DMS79 treated with DMSO at 0.1 percent for 48 hours (cell line): Measurements from ENCODE around the gene HOXA6.
A peak's percentile ranks its signal among the peaks of the same experiment; 100 is the strongest.

Experiments
- DNase-seq: peaks from one replicate; lab custom pipeline; 2025; lab: John Stamatoyannopoulos, UW

The HOXA6 gene

DNA sequence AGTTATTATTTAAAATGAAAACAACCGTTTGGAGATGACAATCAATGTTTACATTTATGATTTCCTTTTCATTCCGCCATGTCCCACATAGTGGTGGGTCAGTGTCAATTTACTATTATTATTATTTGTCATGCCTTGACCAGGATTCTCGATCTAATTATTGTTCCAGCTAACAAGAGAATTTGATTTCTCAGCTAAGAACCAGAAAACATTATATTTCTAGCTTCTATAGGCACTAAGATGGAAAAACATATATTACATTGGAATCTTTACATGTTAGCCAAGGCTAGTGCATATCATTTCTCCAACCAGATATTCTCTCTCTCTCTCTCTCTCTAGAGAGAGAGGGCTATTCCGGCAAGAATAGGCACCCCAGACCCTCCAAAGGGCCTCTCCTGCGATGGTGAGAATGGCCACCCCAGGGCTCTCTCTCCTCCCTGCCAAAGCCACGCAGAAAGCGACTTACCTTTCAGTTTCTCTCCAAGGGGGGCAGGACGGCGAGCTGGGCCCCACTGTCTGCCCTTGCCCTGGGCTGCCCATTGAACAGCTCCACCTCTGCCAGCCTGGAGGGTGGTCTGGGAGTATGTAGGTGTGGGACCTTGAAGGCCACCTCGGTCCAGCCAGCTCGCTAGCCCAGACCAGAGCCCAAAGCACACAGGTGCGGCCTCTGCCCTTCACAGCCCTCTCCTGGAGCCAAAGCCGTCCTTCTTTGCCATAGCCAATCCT is 2.4 kb upstream of the HOXA6 start:
- peak; percentile 72 for DNase-seq

DNA sequence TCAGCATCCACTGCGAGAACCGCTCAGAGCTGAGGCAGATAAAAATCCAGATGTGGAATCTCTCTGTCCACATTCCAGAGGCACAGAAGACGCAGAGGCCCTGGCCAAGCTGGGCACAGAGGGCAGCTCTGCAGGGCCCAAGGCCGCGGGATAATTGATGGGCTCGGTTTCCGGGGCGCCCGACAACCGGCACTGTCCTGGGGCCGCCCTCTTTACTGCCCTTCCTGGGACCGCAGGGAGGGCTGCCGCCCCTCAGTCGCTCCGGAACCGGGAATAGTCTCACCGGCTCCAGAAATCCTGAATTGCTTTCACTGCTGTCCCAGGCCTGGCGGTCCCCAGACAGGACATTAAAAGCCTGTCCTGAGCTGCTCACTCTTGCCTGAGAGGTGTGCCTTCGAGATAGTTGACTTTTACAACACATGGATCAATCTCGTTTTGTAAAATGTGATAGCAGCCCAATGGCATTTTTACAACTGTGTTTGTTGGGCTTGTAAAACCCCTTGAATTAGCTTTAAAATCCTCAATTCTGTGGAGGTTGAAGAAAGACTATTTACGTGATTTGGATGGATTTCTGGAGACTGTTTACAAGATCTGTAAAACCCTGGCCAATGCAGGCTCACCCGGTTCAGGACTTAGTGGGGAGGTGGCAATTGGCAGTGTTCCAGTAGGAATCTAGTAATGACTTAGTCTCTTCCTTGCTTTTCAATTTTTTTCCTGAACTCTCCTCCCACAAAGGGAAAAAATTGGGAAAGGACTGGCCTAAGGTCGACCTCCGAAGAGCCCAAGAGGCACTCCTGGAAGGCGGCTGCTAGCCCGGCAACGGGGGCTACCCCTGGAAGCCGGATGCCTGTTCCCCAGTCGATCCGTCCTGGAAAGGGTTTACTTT is 1.4 kb upstream of the HOXA6 start:
- peak; percentile 64 for DNase-seq

DNA sequence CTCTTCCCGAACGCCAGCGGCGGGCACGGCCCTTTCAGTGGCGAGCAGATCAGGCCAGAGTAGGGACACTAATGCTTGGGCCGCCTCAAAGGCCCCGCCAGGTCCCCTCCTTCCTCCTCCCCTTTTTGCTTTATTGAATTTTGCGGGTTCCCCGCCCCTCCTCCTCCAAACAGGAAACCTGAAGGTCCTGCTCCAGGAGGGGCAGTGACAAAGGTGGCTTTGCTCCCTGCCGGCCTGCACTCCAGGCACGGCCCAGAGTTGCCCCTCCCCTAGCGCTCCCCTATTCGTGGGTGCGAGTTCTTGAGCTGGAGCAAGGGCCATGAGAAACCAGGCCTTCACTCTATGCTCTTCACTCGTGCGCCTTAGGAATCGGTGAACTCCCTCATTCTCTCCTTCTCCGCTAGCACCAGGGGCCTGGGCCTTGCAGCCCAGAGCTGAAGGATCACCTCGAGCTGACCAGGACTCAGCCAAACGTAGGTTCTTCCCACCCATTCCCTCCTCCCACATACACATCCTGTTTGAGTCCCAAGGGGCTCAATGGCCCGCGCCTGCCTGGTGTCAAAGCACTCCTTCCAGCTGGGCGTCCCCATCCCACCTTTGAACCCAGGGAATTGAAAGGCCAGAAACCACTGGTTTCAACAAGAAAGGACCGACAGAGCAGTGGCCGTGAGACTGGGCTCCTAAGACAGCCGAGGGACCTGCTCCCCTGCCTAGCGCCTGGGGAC is 619 bp upstream of the HOXA6 start:
- peak; percentile 35 for DNase-seq

DNA sequence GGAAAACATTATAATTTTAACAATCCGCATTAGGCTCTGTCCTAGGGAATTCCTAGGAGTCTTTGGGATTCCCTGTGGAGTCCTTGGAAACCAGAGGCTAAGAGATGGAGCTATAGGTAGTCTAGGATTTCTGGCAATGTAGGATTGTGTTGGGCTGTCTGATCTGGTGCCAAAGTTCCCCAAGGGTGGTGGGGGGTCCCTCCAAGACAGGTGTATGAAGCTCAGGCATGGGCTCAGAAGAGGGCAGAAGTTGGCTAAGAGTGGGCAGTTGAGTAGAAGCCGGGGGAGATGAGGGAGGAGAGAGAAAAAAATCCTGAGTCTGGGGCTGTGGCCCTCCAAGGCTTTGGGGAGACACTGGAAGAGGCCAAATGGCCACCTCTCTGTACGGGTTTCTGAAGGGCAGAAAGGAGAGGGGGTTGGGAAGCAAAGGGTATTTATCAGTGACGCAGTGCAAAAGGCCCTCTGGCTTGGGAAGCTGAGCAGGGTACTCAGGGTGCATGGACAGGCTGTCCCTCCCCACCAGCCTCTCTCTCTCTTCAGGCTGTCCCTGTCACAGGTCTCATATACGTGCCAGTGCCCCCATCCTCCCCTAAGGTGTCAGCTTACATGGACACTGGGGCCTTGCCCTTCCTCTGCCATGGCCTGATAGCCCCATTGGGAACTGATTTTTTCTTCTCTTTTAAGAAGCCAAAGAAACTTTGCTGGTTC is 929 bp downstream of the HOXA6 start:
- DNase-seq: no peak

DNA sequence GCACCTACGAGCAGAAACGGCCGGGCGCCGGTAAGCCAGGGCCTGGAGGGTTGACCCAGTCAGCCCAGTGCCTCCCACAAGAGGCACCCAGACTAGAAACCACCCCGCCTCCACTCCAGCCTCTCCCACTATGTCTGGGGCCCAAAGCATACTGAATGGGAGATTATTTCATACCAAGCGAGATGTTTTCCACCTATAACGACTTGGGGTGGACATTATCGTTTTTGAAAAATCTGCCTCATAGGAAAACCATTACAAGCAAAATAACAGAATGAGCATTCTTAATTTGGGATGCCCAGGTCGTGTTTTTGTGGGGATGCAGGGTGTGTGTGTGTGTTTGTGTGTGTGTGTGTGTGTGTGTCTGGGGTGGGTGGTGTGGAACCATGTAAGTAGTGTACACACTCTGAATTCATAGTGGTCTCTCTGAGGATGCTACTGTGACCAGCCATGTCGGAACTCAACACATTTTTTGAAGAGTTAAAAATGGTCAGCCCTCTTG is 1.6 kb downstream of the HOXA6 start:
- no peak for DNase-seq

DNA sequence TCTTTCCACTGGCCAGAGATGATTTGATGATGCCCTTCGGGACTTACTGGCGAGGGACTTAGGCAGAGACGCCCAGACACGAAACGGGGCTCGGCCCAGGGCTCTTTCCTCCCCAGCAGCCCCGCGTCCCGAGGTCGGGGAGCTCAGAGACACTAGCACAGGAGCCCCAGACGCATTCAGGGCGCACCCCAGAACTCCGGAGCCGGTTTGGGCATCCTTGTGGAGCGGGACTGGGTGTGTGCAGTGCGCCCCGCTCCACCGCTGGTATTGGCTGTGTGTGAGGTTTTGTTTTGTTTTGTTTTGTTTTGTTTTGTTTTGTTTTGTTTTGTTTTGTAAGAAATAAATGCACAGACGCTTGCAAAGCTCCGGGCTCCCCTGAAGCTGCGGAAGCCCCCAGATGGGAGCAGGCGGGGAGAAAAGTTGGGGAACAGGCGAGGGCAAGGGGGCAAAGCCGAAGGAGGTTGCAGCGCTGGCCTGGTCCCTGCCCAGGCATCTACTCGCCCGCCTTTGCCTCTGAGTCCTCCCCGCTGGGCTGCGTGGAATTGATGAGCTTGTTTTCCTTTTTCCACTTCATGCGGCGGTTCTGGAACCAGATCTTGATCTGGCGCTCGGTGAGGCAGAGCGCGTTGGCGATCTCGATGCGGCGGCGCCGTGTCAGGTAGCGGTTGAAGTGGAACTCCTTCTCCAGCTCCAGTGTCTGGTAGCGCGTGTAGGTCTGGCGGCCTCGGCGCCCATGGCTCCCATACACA is 2.2 kb downstream of the HOXA6 start:
- DNase-seq: no peak

DNA sequence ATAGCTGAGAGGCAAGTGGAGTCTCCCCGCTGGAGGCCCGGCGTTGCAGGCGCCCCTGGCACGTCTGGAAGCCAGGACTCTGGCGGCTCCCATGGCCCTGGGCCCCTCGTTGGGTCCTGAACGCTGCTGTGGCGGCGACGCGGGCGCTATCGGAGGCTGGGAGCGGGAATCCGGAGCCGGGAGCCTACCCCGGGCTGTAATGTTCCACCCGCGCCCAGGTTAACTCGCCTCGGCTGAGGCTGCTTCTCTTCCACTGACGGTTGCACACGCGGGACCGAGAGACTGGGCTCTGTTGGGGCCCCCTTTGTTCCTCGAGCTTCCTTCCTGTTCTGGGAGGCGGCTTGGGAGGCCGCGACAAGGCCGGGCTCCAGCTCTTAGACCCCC is 2.8 kb downstream of the HOXA6 start:
- DNase-seq: no peak

DNA sequence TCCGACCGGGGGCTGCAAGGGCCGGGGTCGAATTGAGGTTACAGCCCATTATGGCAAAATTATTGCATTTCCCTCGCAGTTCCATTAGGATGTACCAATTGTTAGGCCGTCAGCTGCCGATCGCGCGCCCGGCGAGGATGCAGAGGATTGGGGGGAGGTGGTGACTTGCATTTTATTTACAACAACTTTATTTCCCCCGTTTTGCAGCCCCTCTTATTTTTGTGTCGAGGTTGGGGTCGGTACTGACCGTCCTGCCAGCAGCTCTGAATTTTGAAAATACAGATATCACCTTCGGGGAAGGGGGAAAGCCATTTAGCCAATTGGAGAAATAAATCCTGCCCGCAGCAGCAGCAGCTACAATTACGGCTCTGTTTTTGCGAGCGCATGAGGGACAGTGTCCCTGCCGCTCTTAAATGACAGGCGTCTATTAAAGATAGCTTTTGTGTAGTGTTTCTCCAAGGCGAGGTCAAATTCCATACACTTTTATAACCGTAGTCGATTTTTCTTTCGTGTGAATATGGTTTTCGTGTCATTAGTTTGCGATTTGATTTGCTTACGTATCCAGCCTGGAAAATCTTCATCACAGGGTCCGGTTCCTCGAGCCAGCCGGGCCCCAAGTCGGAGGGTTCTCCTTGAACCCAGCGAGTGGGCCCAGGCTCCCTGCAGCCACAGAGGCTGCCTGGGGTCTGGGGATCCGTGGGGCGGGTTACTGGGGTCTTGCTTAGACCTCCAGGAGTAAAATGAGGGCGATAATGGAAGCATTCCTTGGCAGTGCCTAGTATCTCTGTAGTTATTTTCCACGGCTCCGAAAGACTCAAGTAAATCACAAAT is 3.4 kb downstream of the HOXA6 start:
- no peak for DNase-seq

DNA sequence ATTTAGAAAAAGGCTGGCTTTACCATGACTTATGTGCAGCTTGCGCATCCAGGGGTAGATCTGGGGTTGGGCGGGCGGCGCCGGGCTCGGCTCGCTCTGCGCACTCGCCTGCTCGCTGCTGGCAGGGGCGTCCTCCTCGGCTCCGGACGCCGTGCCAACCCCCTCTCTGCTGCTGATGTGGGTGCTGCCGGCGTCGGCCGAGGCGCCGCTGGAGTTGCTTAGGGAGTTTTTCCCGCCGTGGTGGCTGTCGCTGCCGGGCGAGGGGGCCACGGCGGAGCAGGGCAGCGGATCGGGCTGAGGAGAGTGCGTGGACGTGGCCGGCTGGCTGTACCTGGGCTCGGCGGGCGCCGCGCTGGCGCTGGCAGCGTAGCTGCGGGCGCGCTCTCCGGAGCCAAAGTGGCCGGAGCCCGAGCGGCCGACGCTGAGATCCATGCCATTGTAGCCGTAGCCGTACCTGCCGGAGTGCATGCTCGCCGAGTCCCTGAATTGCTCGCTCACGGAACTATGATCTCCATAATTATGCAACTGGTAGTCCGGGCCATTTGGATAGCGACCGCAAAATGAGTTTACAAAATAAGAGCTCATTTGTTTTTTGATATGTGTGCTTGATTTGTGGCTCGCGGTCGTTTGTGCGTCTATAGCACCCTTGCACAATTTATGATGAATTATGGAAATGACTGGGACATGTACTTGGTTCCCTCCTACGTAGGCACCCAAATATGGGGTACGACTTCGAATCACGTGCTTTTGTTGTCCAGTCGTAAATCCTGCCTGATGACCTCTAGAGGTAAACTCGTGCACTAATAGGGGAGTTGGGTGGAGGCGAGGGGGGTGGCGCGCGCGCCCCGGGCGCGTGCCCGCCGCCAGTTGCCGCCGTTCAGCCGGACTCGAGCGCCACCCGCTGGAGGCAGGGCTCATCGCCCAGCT is 4.3 kb downstream of the HOXA6 start, which contains the start of gene HOXA5:
Gene HOXA5 (minus strand): TSS at position 659 of the 927 bp plus-strand sequence. CDS start 74 bp downstream, at position 585.
- peak; percentile 65 for DNase-seq

DNA sequence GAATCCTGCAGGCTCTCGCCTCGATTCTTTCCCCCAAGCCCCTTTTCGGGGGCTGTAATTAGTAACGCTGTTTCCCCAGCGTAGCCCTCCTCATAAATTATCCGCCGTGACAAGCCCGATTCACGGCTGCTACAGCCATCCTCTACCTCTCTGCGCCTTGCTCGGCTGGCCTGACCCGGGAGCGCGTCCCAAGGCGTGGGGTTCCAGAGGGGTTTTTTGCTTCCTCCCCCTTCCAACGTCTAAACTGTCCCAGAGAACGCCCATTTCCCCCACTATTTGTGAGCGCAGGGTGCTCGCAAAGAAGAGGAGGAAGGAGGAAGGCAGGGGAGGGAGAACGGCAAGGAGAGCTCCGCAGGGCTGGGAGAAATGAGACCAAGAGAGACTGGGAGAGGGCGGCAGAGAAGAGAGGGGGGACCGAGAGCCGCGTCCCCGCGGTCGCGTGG is 5.0 kb downstream of the HOXA6 start:
- no peak for DNase-seq

DNA sequence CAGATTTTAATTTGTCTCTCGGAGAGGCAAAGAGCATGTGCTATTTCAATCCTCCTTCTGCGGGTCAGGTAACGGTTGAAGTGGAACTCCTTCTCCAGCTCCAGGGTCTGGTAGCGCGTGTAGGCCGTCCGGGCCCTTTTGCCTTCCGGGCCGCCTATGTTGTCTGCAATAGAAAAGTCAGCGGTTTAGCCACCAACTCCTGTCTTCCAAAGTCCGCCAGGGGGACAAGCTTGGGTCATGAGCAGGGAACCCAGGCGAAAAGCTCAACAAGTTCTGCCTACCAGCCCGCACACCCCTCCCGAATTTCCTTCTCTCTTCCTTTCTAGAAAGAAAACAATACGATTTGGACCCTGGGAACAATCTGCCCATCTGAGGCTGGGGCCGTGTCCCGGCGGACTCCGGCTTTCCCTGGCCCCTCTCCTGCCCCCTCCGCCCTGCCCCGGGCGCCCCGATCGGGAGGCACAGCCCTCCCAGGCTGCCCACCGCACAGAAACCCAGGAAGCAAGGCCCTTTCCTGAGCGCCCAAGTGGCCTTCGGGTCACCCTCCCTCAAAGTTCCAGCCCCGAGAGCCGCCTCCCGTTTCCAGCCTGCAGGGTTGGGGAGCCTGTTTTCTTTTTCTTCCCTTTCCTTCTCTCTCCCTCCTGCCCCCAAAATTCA is 5.5 kb downstream of the HOXA6 start:
- no peak for DNase-seq

DNA sequence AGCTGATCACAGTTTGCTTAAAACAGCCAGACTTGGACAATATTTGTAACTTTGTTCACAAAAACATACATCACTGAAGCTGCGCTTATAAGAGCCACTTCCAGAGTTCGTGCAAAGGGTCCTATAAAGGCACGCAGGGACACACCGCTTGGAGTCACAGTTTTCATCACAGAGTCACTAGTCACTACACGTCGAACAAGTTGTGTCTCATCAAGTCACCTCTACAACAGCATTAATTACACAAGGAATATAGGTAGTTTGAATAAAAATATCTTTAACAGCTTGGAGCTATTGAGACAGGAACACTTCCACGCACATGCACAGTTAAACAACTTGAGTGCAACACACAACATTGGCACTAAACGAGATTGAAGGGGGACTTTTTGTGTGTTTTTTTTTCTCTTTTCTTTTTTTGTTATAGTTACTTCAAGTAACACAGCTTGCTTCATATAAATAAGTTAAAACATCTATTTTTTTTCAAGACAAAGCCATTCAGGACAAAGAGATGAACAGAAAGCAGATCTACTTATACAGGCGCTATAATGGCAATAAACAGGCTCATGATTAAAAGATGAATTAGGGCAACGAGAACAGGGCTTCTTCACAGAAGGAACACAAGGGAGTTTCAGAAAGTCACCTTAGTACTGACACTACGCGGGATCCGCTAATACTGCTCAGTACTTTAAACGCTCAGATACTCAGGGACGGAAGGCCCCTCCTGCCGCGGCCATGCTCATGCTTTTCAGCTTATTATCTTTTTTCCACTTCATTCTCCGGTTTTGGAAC is 6.2 kb downstream of the HOXA6 start:
- no peak for DNase-seq

DNA sequence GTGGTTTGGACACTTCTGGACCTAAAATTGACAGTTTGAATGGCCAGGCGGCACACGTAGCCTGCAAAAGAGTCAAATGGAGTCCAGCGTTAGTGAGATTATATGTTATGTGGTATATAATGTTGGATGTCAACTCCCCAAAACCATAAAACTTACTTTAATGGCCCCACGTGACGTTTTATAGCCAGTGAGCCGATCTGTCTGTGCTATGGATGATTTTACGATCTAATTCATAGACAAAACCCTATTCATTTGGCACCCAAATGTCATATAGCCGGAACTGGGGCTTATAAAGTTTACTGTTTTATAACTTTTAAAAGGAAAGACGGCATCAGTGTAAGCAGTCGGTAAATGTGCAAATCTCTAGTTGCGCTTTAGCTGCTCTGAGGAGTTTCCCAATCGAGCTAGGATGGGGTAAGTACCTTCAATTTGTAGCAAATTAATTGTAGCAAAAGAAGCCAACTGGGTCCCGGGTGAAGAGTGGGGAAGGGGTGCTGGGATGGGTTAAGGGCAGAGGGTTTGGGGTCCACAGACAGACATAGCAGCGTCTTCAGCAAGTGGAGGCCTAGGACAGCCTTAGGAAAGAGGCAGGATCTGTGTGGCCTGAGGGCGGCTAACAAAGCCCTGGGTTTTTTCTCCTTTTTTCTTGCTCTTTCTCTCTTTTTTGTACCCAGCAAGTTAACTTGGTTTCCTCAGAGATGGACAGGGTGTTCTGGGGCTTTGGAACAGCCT is 7.3 kb downstream of the HOXA6 start:
- no peak for DNase-seq

DNA sequence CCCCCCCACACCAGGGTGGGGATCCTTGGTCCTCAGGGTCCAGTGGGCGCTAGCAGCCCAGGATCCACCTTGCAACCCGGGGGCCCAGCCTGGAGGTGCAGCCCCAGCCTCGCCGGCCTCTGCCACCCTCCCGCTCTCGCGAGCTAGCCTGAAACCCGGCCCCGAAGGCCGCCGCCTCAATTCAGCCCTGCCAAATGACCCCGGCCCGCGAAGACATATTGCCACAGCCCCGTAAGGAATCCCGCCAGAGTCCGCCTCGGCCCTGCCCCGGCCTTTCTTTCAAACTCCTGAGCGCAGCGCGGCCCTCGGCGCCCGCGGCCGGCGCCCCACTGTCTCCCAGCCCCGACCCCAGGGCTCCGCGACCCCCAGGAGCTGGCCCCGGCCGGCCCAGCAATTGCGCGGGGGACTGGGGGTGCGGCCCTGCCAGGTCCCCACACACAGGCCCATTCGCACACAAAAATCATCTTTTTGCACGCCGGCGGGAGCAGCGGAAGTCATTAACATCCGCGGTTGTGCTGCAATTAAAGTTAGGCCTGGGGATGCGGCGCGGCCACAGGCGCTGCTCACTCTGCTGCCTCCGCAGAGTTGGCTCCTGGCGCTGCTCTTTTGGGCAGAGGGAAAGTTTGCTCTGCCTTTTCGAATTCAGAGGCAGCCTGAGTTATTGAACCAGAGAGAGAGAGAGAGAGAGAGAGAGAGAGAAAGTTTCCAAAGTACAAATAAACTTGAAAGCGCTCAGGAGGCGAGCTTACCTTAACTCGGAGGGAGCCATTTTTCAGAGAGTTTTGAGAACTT is 8.0 kb downstream of the HOXA6 start:
- no peak for DNase-seq

DNA sequence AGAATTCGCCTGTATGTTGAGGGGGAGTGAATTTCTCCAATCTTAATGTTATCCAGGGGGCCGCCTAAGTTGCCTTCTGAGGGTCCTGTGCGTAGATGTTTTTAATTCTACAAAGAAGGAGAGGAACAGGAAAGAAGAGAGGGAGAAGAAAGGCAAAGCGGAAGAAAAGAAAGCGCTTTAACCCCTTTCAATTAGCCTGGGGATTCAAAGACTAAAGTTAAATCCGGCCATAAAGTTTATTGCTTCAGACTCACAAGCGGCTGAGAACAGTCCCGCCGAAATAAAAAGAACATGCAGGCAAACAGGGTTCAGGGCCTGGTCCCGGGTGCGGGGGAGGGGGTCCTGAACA is 8.6 kb downstream of the HOXA6 start:
- DNase-seq: no peak

DNA sequence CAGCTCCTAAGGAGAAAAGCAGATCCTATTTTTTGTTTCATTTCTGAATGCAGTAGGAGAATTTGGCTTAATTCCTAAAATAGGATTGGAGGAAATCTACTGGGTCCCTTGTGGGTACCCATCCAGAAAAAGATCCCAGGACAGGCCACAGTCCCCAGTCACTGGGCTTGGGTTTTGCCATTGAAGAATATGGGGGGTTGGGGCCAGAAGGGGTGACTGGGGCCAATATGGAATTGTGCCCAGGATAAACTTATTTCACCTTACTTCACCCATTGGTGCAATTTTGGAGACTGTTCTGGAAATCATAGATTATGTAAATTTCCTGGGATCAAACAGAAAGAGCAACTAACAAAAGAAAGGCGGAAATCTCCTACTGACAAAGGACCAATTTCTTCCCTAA is 9.1 kb downstream of the HOXA6 start:
- no peak for DNase-seq
